IMR-90 (cell line): ENCODE measurements around the gene API5. TPM values are rescaled to one million over a fixed set of nuclear protein-coding genes. Genes with fewer than 3 reads are reported as not detected.

Experiments
- ATAC-seq: fragments of 200-7000 bp; cut with Tn5 transposase; 2 replicates; pipeline ENCODE4 v1.9.1; 2020; ENCODE audit warnings: low read depth, mild to moderate bottlenecking, moderate library complexity
- BruUV-seq: library from RNA; stranded (reverse); fragments of 400-500 nt; replicated peaks from 2 replicates; lab custom pipeline; 2021; lab: Mats Ljungman, UMichigan
- CTCF ChIA-PET: fragments of 300-600 bp; formaldehyde crosslinking; extraction: SDS; loops from one replicate; lab custom pipeline; 2021; ENCODE audit warnings: antibody characterized with exemption; lab: Yijun Ruan, JAX
- POLR2A ChIA-PET: fragments of 300-600 bp; sonication (Branson Sonifier 250); formaldehyde crosslinking; loops from one replicate; lab custom pipeline; 2022; ENCODE audit warnings: antibody characterized with exemption; ENCODE audit not compliant: unreplicated experiment; lab: Charles Lee
- DNase-seq: peaks from one replicate; pipeline ENCODE4 v3.0.0; 2013
- H2AFZ ChIP-seq: replicated peaks from 2 replicates; pipeline ENCODE3; 2013; ENCODE audit warnings: low read length, mild to moderate bottlenecking; ENCODE audit not compliant: poor library complexity
- H2AK5ac ChIP-seq: 2 replicates; pipeline ENCODE4 v1.6.1; 2013; ENCODE audit warnings: low read depth, low read length, inconsistent platforms
- H2AK9ac ChIP-seq: replicated peaks from 2 replicates; pipeline ENCODE3; 2013; ENCODE audit warnings: mild to moderate bottlenecking, low read depth, low read length, moderate library complexity; ENCODE audit not compliant: poor library complexity
- H2BK120ac ChIP-seq: 2 replicates; pipeline ENCODE4 v1.6.1; 2013; ENCODE audit warnings: low read depth, low read length, inconsistent platforms
- H2BK15ac ChIP-seq: 3 replicates; pipeline ENCODE4 v1.6.1; 2013; ENCODE audit warnings: low read depth, low read length, inconsistent platforms
- H2BK20ac ChIP-seq: 2 replicates; pipeline ENCODE4 v1.6.1; 2013; ENCODE audit warnings: low read depth, mild to moderate bottlenecking, inconsistent platforms, low read length, moderate library complexity
- H2BK5ac ChIP-seq: 2 replicates; pipeline ENCODE4 v1.6.1; 2013; ENCODE audit warnings: mild to moderate bottlenecking, low read depth, low read length, inconsistent platforms; ENCODE audit not compliant: poor library complexity, severe bottlenecking
- H3K14ac ChIP-seq: replicated peaks from 2 replicates; pipeline ENCODE4 v1.6.1; 2013; ENCODE audit warnings: low read depth, low read length, inconsistent platforms
- H3K18ac ChIP-seq: 2 replicates; pipeline ENCODE4 v1.6.1; 2013; ENCODE audit warnings: low read depth, low read length, control low read depth
- H3K23ac ChIP-seq: 2 replicates; pipeline ENCODE4 v1.6.1; 2013; ENCODE audit warnings: low read depth, low read length, inconsistent platforms
- H3K27ac ChIP-seq: 2 replicates; pipeline ENCODE4 v1.5.1; 2013; ENCODE audit warnings: mild to moderate bottlenecking, control low read depth, low read length; ENCODE audit not compliant: insufficient read depth
- H3K27me3 ChIP-seq: 2 replicates; pipeline ENCODE4 v1.6.1; 2013; ENCODE audit warnings: low read length; ENCODE audit not compliant: control insufficient read depth, insufficient read depth
- H3K36me3 ChIP-seq: 2 replicates; pipeline ENCODE4 v1.6.1; 2013; ENCODE audit warnings: low read length, mixed read lengths; ENCODE audit not compliant: control insufficient read depth, insufficient read depth
- H3K4ac ChIP-seq: 2 replicates; pipeline ENCODE4 v1.6.1; 2013; ENCODE audit warnings: low read depth, low read length, inconsistent platforms
- H3K4me1 ChIP-seq: 2 replicates; pipeline ENCODE4 v1.6.1; 2013; ENCODE audit warnings: low read length, mixed read lengths; ENCODE audit not compliant: control insufficient read depth, insufficient read depth
- H3K4me2 ChIP-seq: 2 replicates; pipeline ENCODE4 v1.6.1; 2013; ENCODE audit warnings: low read depth, mild to moderate bottlenecking, control low read depth, low read length, moderate library complexity
- H3K4me3 ChIP-seq: 2 replicates; pipeline ENCODE4 v1.5.1; 2013; ENCODE audit warnings: low read depth, mild to moderate bottlenecking, control low read depth, low read length, moderate library complexity; ENCODE audit not compliant: insufficient read depth
- H3K56ac ChIP-seq: 2 replicates; pipeline ENCODE4 v1.6.1; 2013; ENCODE audit warnings: low read length, inconsistent platforms; ENCODE audit not compliant: insufficient read depth; ENCODE audit errors: extremely low read depth
- H3K79me1 ChIP-seq, 2 experiments: 2 replicates each; pipeline ENCODE4 v1.6.1; 2013; ENCODE audit warnings: low read length in 2 of 2, inconsistent platforms in 1 of 2, low read depth in 1 of 2
- H3K9ac ChIP-seq: 2 replicates; pipeline ENCODE4 v1.6.1; 2013; ENCODE audit warnings: low read depth, low read length, control low read depth
- H3K9me1 ChIP-seq: 2 replicates; pipeline ENCODE4 v1.6.1; 2013; ENCODE audit warnings: low read length, inconsistent platforms; ENCODE audit not compliant: insufficient read depth
- H3K9me3 ChIP-seq: 2 replicates; pipeline ENCODE4 v1.6.1; 2013; ENCODE audit warnings: low read length; ENCODE audit not compliant: control insufficient read depth, insufficient read depth
- H4K20me1 ChIP-seq: 2 replicates; pipeline ENCODE4 v1.6.1; 2013; ENCODE audit warnings: low read length, inconsistent platforms; ENCODE audit not compliant: insufficient read depth
- H4K5ac ChIP-seq: 2 replicates; pipeline ENCODE4 v1.6.1; 2013; ENCODE audit warnings: mild to moderate bottlenecking, low read depth, low read length, control low read depth
- H4K8ac ChIP-seq, 2 experiments: 2 replicates each; pipeline ENCODE4 v1.6.1; 2013; ENCODE audit warnings: low read depth in 2 of 2, low read length in 2 of 2, control low read depth in 1 of 2, inconsistent platforms in 1 of 2
- H4K91ac ChIP-seq: 2 replicates; pipeline ENCODE4 v1.6.1; 2013; ENCODE audit warnings: low read depth, low read length, inconsistent platforms; ENCODE audit not compliant: insufficient read depth
- NFE2L2 ChIP-seq: fragments of 150-350 bp; IDR thresholded peaks from 2 replicates; pipeline ENCODE4 v1.6.1; 2016; ENCODE audit warnings: low read depth, mild to moderate bottlenecking, low read length
- dilution Hi-C: fragments of 300-500 bp; cut with HindIII; formaldehyde crosslinking; loops from one replicate; pipeline ENCODE4 v1.14.3; 2018; ENCODE audit warnings: low sequenced_read_pairs; ENCODE audit not compliant: unreplicated experiment
- in situ Hi-C: fragments of 300-500 bp; cut with MboI; formaldehyde crosslinking; loops from 3 replicates; pipeline ENCODE4 v1.14.3; 2019; ENCODE audit warnings: low sequenced_read_pairs, inconsistent platforms, mixed read lengths
- intact Hi-C: fragments of 100-400 bp; cut with micrococcal nuclease; formaldehyde crosslinking; loops from 2 replicates; pipeline ENCODE4 v1.10.0; 2022
- polyA plus RNA-seq, 3 experiments: library from polyadenylated mRNA; depleted of rRNA; stranded (reverse); fragments of >200 nt; gene quantifications; 2 replicates each; pipeline ENCODE4 v1.2.3, GENCODE V29; 2012; ENCODE audit warnings: low replicate concordance in 1 of 3
- total RNA-seq: library from RNA; depleted of rRNA; stranded (reverse); fragments of >200 nt; gene quantifications from 2 replicates; pipeline ENCODE4 v1.2.3, GENCODE V29; 2012

API5 gene
- total and polyA plus RNA-seq, 2 of the 4 experiments (the other 2 are of a cell fraction), result 44.9 to 59.9 TPM

DNA sequence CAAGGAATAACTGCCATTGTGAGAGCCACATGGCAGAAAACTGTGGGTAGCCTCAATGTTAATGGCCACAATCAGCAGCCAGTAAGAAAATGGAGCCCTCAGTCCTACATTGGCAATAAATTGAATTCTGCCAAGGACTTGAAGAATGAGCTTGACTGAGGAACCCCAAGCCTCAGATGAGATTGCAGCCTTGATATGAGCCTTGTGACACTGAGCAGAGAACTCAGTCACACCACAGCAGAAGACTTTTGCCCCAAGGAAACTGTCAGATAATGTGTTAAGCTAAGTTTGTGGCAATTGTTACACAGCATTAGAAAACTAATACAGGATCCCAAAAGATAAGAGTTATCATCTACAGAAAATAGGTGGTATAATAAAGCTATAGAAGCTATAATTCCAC, 44.5 kb downstream of the API5 start:
- Histone ChIP-seq H3K4me1 (no peaks in the 10 kb centered on the region), H3K4me2 (no peak overlapping the region), H3K9ac (no peak overlapping the region), H4K5ac (no peak overlapping the region), H3K18ac (no peak overlapping the region), H4K20me1 (0 out of 2 replicates have a peak, but pooled peaks cover 10% of the 10 kb centered on the region), H2BK20ac (no peak overlapping the region), H2AK5ac (no peak overlapping the region), H3K4me3 (no peak overlapping the region), H3K56ac (no peak overlapping the region), H2BK120ac (no peak overlapping the region), H4K8ac (no peak overlapping the region), H2BK15ac (no peak overlapping the region), H3K4ac (no peak overlapping the region), H2AFZ (no peak overlapping the region), H3K9me1 (no peaks in the 10 kb centered on the region; the same call in 1 of the 2 replicates), H3K23ac (no peak overlapping the region), H3K14ac (no peak overlapping the region), H3K9me3 (no peaks in the 10 kb centered on the region), H2BK5ac (no peak overlapping the region), H4K91ac (no peak overlapping the region), H3K27ac (no peak overlapping the region), H2AK9ac (no peak overlapping the region), H3K27me3 (no peaks in the 10 kb centered on the region), H3K36me3 (no peaks in the 10 kb centered on the region), H3K79me1 (peaks cover 7 to 23% of the 10 kb centered on the region in 2 experiments; a peak in 3 of 4 replicates)
- ATAC-seq, result no peak
- no peak for TF ChIP-seq NFE2L2
- ChIA-PET CTCF (interaction anchor here (0.9 kb wide), 1 partner anchor 20 kb away, joined by 3 read pairs; no protein-coding TSS in a partner anchor), POLR2A (no interaction called here)
- no peak for DNase-seq
- in situ Hi-C loops (no loop called here), intact Hi-C loops (no loop called here), dilution Hi-C loops (no loop called here)
- BruUV-seq, result no TSS peak
